SJCRH30 (cell line): ENCODE results near the gene RTL10. TPM values are rescaled to one million over a fixed set of nuclear protein-coding genes. Genes with fewer than 3 reads are reported as not detected.

ENCODE experiments used
- DNase-seq, 2 experiments: peaks; one replicate each; pipeline ENCODE4 v3.0.0-alpha.2; 2015 to 2020
- H3K27ac ChIP-seq: fragments of 250-450 bp; sonication (Bioruptor Pico); 2 replicates; pipeline ENCODE4 v1.5.1; 2020; ENCODE audit warnings: mild to moderate bottlenecking, moderate library complexity
- H3K27me3 ChIP-seq: fragments of 250-450 bp; sonication (Bioruptor Pico); 2 replicates; pipeline ENCODE4 v1.5.1; 2020; ENCODE audit warnings: mild to moderate bottlenecking, moderate library complexity
- H3K36me3 ChIP-seq: fragments of 250-450 bp; sonication (Bioruptor Pico); 2 replicates; pipeline ENCODE4 v1.5.1; 2020; ENCODE audit warnings: mild to moderate bottlenecking, moderate library complexity
- H3K4me1 ChIP-seq: fragments of 250-450 bp; sonication (Bioruptor Pico); 2 replicates; pipeline ENCODE4 v1.5.1; 2020; ENCODE audit warnings: mild to moderate bottlenecking, moderate library complexity
- H3K4me3 ChIP-seq: fragments of 250-450 bp; sonication (Bioruptor Pico); 2 replicates; pipeline ENCODE4 v1.5.1; 2020; ENCODE audit warnings: mild to moderate bottlenecking, moderate library complexity
- H3K9me3 ChIP-seq: fragments of 250-450 bp; sonication (Bioruptor Pico); replicated peaks from 2 replicates; pipeline ENCODE4 v1.5.1; 2020; ENCODE audit warnings: mild to moderate bottlenecking, moderate library complexity
- total RNA-seq: library from RNA; depleted of rRNA; stranded (reverse); fragments of >200 nt; shearing (Covaris generic); gene quantifications from 2 replicates; pipeline ENCODE4 v1.2.3, GENCODE V29; 2014

RTL10 gene
- total RNA-seq, 1 experiment from 2014 or later = 19.1 TPM

DNA sequence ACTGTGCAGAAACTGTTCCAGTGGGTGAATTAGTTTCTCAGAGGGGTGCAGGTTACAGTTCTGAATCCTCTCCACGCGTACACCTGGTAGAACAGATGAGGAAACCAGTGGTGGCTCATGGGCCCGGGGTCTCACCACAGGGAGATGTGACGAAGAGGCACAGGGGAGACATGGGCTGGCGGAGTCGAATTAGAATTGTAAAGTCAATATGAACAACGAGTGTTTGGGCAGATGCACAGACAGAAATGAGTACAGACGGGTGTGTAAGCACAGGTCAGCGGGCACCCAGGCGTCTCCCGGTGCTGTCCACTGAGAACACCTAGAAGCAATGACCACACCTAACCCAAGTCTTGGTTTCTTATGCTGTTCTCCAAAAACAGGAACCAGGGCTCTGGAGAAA, 41.8 kb downstream of the RTL10 start:
- Histone ChIP-seq H3K36me3 (no peaks in the 10 kb centered on the region; the same call in 1 of the 2 replicates), H3K27ac (no peak overlapping the region), H3K9me3 (no peaks in the 10 kb centered on the region), H3K4me3 (no peak overlapping the region), H3K4me1 (peaks cover 20% of the 10 kb centered on the region), H3K27me3 (no peaks in the 10 kb centered on the region)
- no peak for DNase-seq

- Histone ChIP-seq H3K27me3 (no peaks in the 10 kb centered on the region), H3K4me3 (no peak overlapping the region), H3K27ac (no peak overlapping the region), H3K4me1 (peaks cover 20% of the 10 kb centered on the region), H3K9me3 (no peaks in the 10 kb centered on the region), H3K36me3 (no peaks in the 10 kb centered on the region; the same call in 1 of the 2 replicates)
- DNase-seq = peak in 1 of 2 experiments; percentile 18
Measured at GRCh38 chr22:19811811-19812771, 42.6 kb downstream of the RTL10 start.

DNA sequence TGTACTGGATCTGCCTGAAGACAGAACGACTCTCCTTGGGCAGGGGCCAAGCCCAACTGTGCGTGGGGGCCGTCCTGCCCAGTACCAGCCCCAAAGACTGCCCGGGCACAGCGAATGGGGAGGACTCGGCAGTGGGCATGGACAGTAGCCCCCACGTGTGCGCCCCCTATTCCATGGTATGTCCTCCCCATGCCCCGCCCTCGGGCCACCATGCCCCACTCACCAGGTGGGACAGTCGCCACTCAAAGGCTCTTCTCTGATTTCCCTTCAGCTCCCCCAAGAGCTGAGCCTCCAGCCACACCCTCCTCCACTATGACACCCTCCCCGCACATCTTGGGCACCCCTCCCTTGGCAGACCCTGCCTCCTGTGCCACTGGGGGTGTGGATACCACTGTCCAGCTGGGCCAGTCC, 43.5 kb downstream of the RTL10 start:
- Histone ChIP-seq H3K27ac (no peak overlapping the region; the same call in 1 of the 2 replicates), H3K4me1 (peaks cover 28% of the 10 kb centered on the region), H3K4me3 (no peak overlapping the region), H3K36me3 (no peaks in the 10 kb centered on the region; the same call in 1 of the 2 replicates), H3K9me3 (no peaks in the 10 kb centered on the region), H3K27me3 (no peaks in the 10 kb centered on the region)
- peak in 1 of 2 experiments; percentile 3 for DNase-seq

GRCh38 chr22:19810381-19811201, 44.1 kb downstream of the RTL10 start:
- Histone ChIP-seq H3K36me3 (no peaks in the 10 kb centered on the region; the same call in 1 of the 2 replicates), H3K9me3 (no peaks in the 10 kb centered on the region), H3K4me1 (peaks cover 34% of the 10 kb centered on the region), H3K4me3 (no peak overlapping the region), H3K27ac (no peak overlapping the region; the same call in 1 of the 2 replicates), H3K27me3 (no peaks in the 10 kb centered on the region)
- DNase-seq = peak; percentile 57 to 72

- Histone ChIP-seq H3K36me3 (no peaks in the 10 kb centered on the region; the same call in 1 of the 2 replicates), H3K9me3 (no peaks in the 10 kb centered on the region), H3K4me1 (peaks cover 34% of the 10 kb centered on the region), H3K27me3 (no peaks in the 10 kb centered on the region), H3K4me3 (no peak overlapping the region), H3K27ac (no peak overlapping the region)
- DNase-seq = no peak
Measured at GRCh38 chr22:19809741-19810140, 44.9 kb downstream of the RTL10 start.

DNA sequence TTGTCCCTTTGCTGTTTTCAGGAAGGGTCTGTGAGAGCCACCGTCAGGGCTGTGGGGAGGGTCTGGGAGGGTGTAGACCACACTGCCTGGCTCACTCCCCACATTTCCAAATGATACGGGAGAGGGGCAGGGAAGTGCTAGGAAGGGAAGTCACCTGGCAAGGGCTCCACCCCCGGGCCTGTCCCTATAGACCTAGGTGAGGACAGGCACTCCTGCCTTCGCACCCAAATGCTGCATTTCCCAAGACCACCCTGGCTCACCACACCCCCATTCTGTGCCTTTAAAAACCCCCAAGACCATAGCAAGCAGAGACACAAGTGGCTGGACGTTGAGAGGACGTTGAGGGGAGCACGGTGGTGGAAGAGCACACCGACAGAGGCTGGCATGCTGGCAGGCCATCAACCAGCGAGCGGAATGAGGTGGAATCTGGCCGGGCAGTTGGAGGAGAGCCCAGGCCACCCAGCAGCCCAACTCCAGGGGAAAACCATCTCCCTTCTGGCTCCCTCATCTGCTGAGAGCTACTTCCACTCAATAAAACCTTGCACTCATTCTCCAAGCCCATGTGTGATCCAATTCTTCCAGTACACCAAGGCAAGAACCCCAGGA, 45.7 kb downstream of the RTL10 start:
- no peaks in the 10 kb centered on the region; the same call in 1 of the 2 replicates for H3K36me3 ChIP-seq
- no peak overlapping the region for H3K4me3 ChIP-seq
- no peak overlapping the region for H3K27ac ChIP-seq
- H3K27me3 ChIP-seq = no peaks in the 10 kb centered on the region
- H3K9me3 ChIP-seq = no peaks in the 10 kb centered on the region
- peaks cover 34% of the 10 kb centered on the region for H3K4me1 ChIP-seq
- DNase-seq = no peak

- Histone ChIP-seq H3K9me3 (no peaks in the 10 kb centered on the region), H3K4me1 (peaks cover 34% of the 10 kb centered on the region), H3K4me3 (no peak overlapping the region), H3K36me3 (no peaks in the 10 kb centered on the region), H3K27me3 (no peaks in the 10 kb centered on the region), H3K27ac (no peak overlapping the region)
- DNase-seq = peak in 1 of 2 experiments; percentile 2
Measured at GRCh38 chr22:19807914-19808872, 46.5 kb downstream of the RTL10 start.

GRCh38 chr22:19807161-19807913, 47.3 kb downstream of the RTL10 start:
- DNase-seq = peak in 1 of 2 experiments; percentile 1
- H3K36me3 ChIP-seq = no peaks in the 10 kb centered on the region
- no peak overlapping the region for H3K4me3 ChIP-seq
- H3K9me3 ChIP-seq = no peaks in the 10 kb centered on the region
- no peaks in the 10 kb centered on the region for H3K27me3 ChIP-seq
- H3K4me1 ChIP-seq = peaks cover 33% of the 10 kb centered on the region
- no peak overlapping the region for H3K27ac ChIP-seq

GRCh38 chr22:19806213-19807160, 48.2 kb downstream of the RTL10 start:
- no peaks in the 10 kb centered on the region for H3K27me3 ChIP-seq
- peak in 1 of 2 experiments; percentile 8 for DNase-seq
- no peak overlapping the region for H3K27ac ChIP-seq
- H3K4me3 ChIP-seq = no peak overlapping the region
- peaks cover 25% of the 10 kb centered on the region for H3K4me1 ChIP-seq
- no peaks in the 10 kb centered on the region for H3K9me3 ChIP-seq
- H3K36me3 ChIP-seq = no peaks in the 10 kb centered on the region

- peak; percentile 22 to 27 for DNase-seq
- Histone ChIP-seq H3K27ac (no peak overlapping the region), H3K4me3 (no peak overlapping the region), H3K36me3 (no peaks in the 10 kb centered on the region), H3K27me3 (no peaks in the 10 kb centered on the region), H3K4me1 (peaks cover 18% of the 10 kb centered on the region), H3K9me3 (no peaks in the 10 kb centered on the region)
Measured at GRCh38 chr22:19805821-19806212, 48.9 kb downstream of the RTL10 start.
